GM11168 (cell line): ENCODE measurements around the gene LCN15.
"Not testable (repeated sequence)": the region's sequence is repeated elsewhere in the genome, so short reads cannot be mapped to it uniquely, and the experiment has no call there.

Experiments used
- in situ Hi-C: fragments of 300-500 bp; cut with MboI; formaldehyde crosslinking; loops from one replicate; pipeline ENCODE4 v1.12.0; 2022; ENCODE audit warnings: low sequenced_read_pairs; ENCODE audit not compliant: unreplicated experiment

LCN15 gene

DNA sequence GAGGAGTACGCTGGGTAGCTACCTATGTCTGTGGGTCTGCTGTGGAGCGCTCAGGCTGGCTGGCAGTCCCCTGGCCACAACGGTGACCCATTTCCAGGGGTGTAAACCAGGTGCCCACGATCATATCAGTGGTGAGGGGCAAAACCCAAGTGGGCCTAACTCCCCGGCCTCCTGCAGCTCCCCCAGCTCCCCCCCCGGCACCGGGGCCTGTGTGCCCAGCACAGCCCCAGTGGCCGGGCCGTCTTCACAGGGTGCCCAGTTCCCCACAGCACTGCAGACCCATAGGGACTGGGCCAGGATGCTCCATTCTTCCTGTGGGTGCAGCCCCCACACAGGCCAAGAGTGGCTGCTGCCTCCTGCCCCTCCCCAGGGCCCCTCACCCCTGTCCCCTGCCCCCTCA lies 5.3 kb downstream of the LCN15 start:
- in situ Hi-C loops: no loop called here

DNA sequence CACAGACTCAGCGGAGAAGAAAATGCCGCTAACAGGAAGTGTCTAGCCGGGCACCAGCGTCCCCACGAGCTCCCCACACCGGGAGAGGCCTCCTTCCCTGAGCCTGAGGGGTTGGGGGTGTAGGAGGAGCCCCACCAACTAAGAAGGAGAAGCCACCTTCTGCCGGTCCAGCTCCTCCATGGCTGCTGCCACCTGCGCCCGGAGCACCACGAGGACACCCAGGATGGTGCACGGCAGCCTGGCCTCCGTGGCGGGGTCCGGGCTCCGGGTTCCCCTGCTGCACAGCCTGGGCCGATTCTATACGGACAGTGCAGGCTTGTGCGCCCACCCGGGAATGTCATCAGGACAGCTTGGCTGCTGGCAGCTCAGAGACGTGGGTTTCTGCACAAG lies 6.6 kb downstream of the LCN15 start:
- in situ Hi-C loops: no loop called here

DNA sequence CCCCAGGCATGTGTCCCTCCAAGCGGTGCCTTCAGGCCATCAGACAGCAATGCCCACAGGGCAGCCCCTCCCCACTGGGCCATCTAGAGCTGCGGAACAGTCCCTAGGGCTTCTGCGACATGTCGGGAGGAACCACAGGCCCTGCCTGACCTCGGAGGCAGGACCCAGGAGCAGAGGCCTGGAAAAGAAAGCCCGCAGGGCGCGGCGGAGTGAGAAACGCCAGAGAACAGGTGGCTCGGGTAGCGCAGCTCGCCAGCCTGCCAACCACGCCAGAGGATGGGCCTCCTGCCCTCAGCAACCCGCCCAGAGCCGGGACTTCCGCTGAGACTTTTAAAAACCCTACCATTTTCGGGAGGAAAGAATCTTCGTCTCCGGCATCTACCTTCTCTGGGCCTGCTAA lies 7.0 kb downstream of the LCN15 start:
- in situ Hi-C loops: no loop called here

GRCh38 chr9:136756836-136757235 lies 7.5 kb downstream of the LCN15 start:
- in situ Hi-C loops: no loop called here

DNA sequence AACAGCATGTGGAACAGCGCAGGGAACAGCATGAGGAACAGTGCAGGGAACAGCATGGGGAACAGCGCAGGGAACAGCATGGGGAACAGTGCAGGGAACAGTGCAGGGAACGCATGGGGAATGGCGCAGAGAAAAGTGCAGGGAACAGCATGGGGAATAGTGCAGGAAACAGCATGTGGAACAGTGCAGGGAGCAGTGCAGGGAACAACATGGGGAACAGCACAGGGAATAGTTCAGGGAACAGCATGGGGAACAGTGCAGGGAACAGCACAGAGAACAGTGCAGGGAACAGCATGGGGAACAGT lies 8.2 kb downstream of the LCN15 start:
- in situ Hi-C loops: no loop called here

GRCh38 chr9:136755302-136756133 lies 8.8 kb downstream of the LCN15 start:
- in situ Hi-C loops: not testable (repeated sequence)

GRCh38 chr9:136754626-136755301 lies 9.6 kb downstream of the LCN15 start:
- in situ Hi-C loops: no loop called here

DNA sequence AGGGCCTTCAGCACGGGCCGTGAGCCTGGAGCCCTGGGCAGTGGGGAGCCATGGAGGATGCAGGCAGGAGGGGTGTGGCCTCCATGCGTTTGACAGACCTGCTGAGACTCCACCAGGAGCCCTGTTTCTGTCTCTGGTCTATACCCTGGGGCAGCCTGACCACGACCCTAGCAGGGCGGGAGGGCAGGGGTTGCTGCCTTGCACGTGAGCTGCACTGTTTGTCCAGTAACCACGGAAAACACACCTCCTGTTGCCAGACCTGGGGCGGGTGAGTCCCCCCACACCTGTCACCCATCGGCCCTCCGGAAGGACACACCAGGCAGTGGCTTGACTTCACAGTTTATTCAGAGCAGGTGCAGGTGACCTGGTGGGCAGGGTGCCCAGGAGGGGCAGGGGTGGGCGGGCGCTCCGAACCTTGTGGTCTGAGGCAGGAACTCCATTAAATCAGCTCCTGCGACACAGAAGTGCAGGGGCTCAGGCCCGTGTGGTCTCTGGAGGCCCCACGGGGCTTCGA lies 10.2 kb downstream of the LCN15 start:
- in situ Hi-C loops: no loop called here

DNA sequence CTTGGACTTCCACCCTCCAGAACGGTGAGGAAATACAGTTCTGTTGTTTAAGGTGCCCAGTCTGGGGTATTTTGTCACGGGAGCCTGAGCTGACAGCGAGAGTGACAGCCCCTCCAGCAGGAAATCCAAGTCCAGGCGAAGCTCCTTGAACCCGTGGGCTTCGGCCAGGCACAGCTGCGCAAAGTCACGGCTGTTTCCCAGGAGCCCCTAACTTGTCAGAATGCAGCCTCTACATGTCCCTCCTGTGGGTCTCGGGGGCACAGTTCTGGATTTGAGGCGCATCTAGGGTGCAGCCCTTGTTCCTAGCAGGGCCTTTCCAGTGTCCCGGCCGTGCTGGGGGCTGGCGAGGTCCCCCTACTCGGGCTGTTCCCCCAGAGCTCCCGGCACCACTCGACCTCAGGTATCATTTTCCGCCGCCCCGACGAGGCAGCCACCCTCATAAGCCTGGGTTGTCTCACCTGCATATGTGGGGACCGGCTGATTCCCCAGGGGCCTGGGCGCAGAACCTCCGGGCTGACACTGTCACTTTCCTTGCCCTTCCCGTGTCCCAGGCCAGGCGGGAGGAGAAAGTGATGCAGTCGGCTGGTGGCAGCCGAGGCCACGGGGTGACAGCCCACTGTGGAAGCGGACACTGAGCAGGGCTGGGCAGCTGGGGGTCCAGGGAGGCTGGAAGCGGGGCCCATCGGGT lies 10.8 kb downstream of the LCN15 start:
- in situ Hi-C loops: no loop called here

DNA sequence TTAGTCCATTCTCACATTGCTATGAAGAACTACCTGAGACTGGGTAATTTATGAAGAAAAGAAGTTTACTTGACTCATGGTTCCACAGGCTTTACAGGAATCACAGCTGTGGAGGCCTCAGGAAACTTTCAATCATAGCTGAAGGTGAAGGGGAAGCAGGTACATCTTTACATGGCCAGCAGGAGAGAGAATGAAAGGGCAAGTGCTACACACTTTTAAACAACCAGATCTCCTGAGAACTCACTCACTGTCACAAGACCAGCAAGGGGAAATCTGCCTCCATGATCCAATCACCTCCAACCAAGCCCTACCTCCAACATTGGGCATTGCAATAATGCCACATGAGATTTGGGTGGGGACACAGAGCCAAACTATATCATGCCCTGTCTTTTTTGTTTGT lies 12.5 kb downstream of the LCN15 start:
- in situ Hi-C loops: no loop called here

DNA sequence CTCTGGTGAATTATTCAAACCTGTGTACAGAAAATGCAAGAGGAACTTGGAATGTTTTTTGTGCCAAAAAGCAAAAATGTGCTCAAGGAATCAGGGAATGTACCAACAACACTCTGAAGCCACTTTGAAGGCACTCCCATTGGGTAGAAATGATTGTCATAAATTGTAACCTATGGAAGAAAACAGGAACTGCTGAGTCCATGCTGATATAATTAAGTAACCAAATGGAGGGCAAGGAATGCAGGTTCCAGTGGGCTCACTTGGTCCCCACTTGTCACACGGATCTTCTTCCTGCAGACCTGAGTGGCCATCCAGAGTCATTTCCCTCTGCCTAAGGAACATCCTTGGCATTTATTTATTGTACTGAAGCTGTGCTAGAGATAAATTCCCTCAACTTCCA lies 13.1 kb downstream of the LCN15 start:
- in situ Hi-C loops: no loop called here

DNA sequence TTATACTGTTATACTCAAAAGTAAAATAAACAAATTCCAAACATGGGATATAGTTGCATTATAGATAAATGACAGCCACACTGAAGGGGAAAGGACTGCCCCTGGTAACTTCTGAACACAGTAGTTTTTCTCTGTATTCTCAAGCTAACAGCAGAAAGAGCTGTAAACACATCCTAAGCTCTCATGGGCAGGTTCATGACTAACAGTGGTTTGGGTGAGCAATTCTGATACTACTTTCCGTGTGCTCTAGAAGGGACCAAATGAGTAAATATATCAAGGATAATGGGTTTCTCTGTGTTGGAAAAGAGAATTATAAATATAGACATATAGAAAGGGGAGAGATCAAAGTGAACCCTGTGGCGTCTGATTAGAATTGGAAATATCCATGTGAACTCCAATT lies 13.8 kb downstream of the LCN15 start:
- in situ Hi-C loops: no loop called here

GRCh38 chr9:136748666-136749611 lies 15.4 kb downstream of the LCN15 start:
- in situ Hi-C loops: no loop called here

- in situ Hi-C loops: no loop called here
These were observed 16.1 kb downstream of the LCN15 start, which contains the start of gene LCN6 for GRCh38 chr9:136748201-136748600. LCN6 (minus strand) TSS chr9:136748525; CDS start chr9:136748483, 42 bp downstream.

GRCh38 chr9:136747161-136748060 lies 16.9 kb downstream of the LCN15 start:
- in situ Hi-C loops: no loop called here

- in situ Hi-C loops: no loop called here
These were observed 17.7 kb downstream of the LCN15 start for GRCh38 chr9:136746621-136747020.

DNA sequence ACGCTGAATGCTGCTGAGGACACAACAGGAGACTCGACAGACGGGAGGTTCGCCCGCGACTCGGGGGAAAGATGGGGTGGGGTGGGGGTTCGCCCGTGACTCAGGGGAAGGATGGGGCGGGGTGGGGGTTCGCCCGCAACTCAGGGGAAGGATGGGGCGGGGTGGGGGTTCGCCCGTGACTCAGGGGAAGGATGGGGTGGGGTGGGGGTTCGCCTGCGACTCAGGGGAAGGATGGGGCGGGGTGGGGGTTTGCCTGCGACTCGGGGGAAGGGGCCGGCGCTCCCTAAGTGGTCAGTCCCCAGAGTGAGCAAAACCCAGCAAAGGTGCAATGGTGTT lies 18.2 kb downstream of the LCN15 start:
- in situ Hi-C loops: no loop called here

GRCh38 chr9:136745389-136746154 lies 18.7 kb downstream of the LCN15 start:
- in situ Hi-C loops: no loop called here
